Muscle layer of duodenum (tissue), 2 donors: ENCODE data around the gene PLA2R1.

Source experiments
- H3K27ac ChIP-seq: one replicate; pipeline ENCODE4 v1.7.0; 2013; ENCODE audit warnings: mild to moderate bottlenecking, low read length
- H3K27me3 ChIP-seq: one replicate; pipeline ENCODE4 v1.7.0; 2013; ENCODE audit warnings: low read depth, mild to moderate bottlenecking, control low read depth, low read length
- H3K36me3 ChIP-seq, 2 donors: one replicate each; pipeline ENCODE4 v1.7.0; 2013; ENCODE audit warnings: low read length in 2 of 2, control low read depth in 1 of 2, mild to moderate bottlenecking in 1 of 2; ENCODE audit not compliant: insufficient read depth in 2 of 2, control insufficient read depth in 1 of 2
- H3K4me1 ChIP-seq, 2 donors: one replicate each; pipeline ENCODE4 v1.7.0; 2013; ENCODE audit warnings: low read length in 2 of 2, mild to moderate bottlenecking in 2 of 2, control low read depth in 1 of 2, moderate library complexity in 1 of 2; ENCODE audit not compliant: insufficient read depth in 2 of 2, control insufficient read depth in 1 of 2
- H3K4me3 ChIP-seq, 2 donors: one replicate each; pipeline ENCODE4 v1.7.0; 2013; ENCODE audit warnings: low read length in 2 of 2, low read depth in 1 of 2, mild to moderate bottlenecking in 1 of 2
- H3K9me3 ChIP-seq, 2 donors: one replicate each; pipeline ENCODE4 v1.7.0; 2013; ENCODE audit warnings: low read length in 2 of 2, control low read depth in 1 of 2, mild to moderate bottlenecking in 1 of 2; ENCODE audit not compliant: control insufficient read depth in 1 of 2
- donor health status: healthy.

PLA2R1 gene

DNA sequence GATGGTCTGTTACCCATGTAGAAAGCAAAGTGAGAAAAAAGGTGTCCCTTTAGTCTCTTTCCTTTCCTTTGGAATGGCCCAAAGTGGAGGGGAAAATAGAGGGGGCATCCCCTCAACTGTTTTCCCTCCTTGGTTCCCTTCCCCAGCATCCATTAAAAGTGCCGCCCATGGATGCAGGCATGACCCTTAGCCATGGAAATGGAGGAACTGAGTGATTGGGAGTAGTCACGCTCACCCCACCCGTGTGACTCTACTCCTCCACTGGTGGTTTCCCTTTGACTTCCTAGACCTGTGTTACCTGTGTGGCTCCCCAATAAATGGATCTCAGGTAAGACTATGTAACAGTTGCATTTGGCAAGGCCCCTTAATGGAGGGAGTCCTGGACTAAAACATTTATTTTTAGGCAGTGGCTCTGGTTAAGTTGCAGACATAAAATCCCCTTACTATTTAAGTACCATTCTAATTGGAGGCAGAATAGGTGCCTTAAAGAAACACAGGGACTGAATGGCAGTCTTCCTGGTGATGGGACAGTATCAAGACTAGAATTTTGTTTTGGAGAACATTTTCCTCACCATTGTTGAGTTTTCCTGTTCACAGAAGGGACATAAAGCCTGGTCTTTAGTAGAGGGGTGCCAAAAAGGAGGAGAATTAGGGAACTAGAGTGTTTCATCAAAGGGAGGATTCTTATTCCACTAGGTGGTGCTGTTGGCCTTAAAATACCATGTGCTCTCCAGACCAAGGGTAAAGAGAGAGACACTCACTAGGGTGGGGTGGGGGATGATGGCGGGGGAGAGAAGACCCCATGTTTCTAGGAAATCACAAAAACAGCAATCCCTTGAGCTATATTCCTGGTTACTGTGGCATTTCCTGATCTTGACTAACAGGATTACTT, 25.7 kb upstream of the PLA2R1 start:
- Histone ChIP-seq H3K27me3 (no peaks in the 10 kb centered on the region), H3K9me3 (peaks cover 25 to 69% of the 10 kb centered on the region in 2 donors), H3K4me3 (peak overlapping the region; percentile 23 to 32), H3K4me1 (no peaks in the 10 kb centered on the region), H3K27ac (no peak overlapping the region), H3K36me3 (no peaks in the 10 kb centered on the region)

DNA sequence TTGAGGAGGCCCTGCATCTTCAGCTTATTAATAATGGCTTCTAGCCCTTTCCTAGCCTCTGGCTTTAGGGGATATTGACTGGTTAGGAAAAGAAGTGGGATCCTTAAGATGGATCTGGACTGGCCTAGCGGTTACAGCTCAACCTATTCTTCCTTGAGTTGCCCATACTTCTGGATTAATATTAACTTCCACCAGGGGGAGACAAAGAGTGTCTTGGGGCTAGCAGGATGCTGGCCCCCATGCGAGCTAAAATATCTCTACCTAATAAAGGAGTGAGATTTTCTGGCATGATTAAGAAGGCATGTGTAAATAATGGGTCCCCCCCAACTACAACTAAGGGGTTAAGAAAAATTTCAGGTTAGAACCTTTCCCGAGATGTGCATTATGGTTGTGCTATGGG, 23.2 kb upstream of the PLA2R1 start:
- Histone ChIP-seq H3K27ac (no peak overlapping the region), H3K9me3 (peaks cover 16 to 67% of the 10 kb centered on the region in 2 donors), H3K4me1 (no peaks in the 10 kb centered on the region), H3K27me3 (no peaks in the 10 kb centered on the region), H3K4me3 (peak overlapping the region in 1 of 2 donors; percentile 25), H3K36me3 (no peaks in the 10 kb centered on the region)

DNA sequence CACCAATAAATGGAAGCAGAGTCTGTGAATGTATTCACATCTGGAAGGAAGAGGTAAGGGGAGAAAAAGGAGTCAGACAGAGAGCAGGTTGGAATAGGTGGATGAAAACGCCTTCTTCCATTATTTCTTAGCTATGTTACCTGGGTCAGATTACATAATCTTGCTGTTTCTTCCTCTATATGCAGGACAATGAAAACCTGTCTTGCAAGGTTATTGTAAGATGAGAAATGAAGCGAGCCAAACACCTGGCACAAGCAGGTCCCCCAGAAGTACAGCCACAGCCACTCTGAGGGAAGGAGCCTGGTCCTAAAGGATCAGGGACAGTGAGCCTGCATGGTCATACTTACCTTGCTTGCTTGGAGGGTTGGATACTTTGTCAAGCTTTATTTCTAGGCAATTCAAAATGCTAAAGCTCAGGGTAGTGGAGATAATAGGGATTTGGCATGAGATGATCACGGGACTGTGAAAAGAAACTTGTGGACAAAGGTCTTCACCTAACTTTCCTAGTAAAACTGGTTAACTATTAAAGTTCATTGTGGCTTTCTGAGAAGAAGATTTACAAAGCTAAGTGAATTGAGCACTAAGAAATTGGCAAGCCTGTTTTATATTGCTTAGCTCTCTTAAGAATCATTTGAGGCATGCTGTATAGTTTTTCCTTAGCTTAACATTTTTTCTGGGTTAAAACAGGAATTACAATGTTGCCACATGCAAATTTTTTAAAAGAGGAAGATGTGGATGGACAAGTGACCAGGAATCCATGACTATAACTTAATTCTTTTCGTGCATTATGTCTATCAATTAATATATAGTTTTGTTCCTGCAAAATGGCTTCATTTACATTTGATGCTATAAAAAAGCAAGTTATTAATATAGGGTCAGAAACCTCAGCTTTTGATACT, 15.7 kb upstream of the PLA2R1 start:
- Histone ChIP-seq H3K9me3 (peaks cover 0 to 9% of the 10 kb centered on the region in 2 donors), H3K27ac (no peak overlapping the region), H3K36me3 (no peaks in the 10 kb centered on the region), H3K4me3 (no peak overlapping the region), H3K4me1 (peaks cover 0 to 6% of the 10 kb centered on the region in 2 donors), H3K27me3 (no peaks in the 10 kb centered on the region)

DNA sequence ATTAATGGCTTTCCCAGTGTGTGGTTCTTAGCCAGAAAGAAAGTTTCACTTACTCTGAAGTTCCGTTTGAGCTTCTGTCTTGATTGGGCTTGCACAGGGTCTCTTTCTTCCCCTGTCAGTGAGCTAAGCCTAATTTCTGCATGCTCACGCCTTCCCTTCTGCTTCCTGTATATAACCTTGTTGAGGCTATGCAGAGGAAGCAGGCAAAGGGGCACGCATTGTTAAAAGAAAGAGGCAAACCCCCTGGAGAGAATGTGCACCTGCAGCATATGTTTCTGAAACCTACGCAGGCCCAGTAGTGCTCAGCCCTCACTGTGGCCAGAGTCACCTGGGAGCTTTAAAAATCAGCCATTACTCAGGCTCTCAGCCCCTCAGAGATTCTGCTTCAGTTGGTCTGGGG, 14.5 kb upstream of the PLA2R1 start:
- Histone ChIP-seq H3K4me3 (peak overlapping the region in 1 of 2 donors; percentile 22), H3K27me3 (no peaks in the 10 kb centered on the region), H3K4me1 (peaks cover 0 to 6% of the 10 kb centered on the region in 2 donors), H3K27ac (peak overlapping the region; percentile 32), H3K9me3 (peaks cover 0 to 6% of the 10 kb centered on the region in 2 donors), H3K36me3 (no peaks in the 10 kb centered on the region)

DNA sequence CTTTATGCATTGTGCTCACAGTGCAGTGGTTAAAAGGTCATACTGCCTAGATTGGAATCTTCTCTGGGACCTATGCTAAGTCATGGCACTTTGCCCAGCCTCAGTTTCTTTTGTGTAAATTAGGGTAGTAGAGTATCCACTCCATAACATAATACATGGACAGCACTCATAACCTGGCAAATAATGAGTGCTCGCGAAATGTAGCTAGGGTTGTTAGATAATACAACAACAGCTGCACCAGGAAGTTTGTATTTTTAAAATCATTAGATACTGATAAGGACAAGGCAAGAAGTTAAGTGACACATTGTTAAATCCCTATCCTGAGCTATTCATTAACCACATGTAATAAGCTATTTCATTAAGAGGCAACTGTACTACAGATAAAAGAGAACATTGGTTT, 13.8 kb upstream of the PLA2R1 start:
- no peaks in the 10 kb centered on the region for H3K36me3 ChIP-seq
- H3K9me3 ChIP-seq, result peaks cover 0 to 6% of the 10 kb centered on the region in 2 donors
- no peak overlapping the region for H3K27ac ChIP-seq
- no peaks in the 10 kb centered on the region for H3K27me3 ChIP-seq
- H3K4me1 ChIP-seq, result peaks cover 0 to 6% of the 10 kb centered on the region in 2 donors
- peak overlapping the region in 1 of 2 donors; percentile 22 for H3K4me3 ChIP-seq

DNA sequence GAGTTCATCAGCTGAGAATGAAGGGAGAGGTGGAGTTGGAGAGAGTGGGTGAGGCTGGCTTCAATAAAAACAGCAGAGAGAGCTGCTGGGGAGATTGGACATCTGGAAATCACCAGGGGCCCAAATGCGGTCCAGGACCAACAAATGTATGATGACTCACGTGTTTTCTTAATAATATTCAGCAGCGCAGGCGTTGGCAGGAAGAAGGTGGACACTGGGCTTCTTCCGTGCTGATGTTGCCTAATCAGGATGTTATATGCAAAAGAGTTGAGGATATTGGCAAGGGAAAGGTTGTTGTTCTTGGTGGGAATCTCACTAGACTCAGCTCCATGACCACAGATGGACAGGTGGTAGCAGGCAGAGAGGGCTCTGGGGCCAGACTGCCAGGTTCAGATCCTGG, 12.8 kb upstream of the PLA2R1 start:
- no peaks in the 10 kb centered on the region for H3K36me3 ChIP-seq
- H3K27me3 ChIP-seq, result no peaks in the 10 kb centered on the region
- no peak overlapping the region for H3K27ac ChIP-seq
- peaks cover 0 to 6% of the 10 kb centered on the region in 2 donors for H3K4me1 ChIP-seq
- no peak overlapping the region for H3K4me3 ChIP-seq
- peaks cover 0 to 4% of the 10 kb centered on the region in 2 donors for H3K9me3 ChIP-seq

DNA sequence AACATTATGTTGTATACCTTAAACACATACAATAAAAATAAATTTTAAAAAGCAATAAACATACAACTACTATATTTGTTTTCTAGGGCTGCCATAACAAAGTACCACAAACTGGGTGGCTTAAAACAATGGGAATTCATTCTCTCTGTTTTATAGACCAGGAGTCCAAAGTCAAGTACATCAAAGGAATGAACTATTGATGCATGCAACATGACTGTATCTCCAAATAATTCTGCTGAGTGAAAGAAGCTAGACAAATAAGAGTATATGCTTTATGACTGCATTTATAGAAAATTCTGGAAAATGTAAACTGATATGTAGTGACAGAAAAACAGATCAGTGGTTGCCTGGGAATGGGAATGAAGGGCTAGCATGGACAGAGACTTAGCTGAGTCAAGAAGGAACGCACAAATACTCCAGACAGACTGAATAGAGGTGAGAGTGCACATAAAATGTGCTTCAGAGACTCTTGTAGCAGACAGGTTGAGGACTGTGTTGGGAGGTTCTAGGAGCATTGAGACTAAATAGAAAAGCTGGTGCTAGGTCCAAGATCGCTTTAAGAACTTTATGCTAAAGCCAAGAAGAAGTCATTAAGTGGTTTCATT, 11.0 kb upstream of the PLA2R1 start:
- Histone ChIP-seq H3K4me3 (no peak overlapping the region), H3K36me3 (no peaks in the 10 kb centered on the region), H3K27ac (no peak overlapping the region), H3K9me3 (peaks cover 0 to 2% of the 10 kb centered on the region in 2 donors), H3K27me3 (no peaks in the 10 kb centered on the region), H3K4me1 (peaks cover 0 to 6% of the 10 kb centered on the region in 2 donors)

DNA sequence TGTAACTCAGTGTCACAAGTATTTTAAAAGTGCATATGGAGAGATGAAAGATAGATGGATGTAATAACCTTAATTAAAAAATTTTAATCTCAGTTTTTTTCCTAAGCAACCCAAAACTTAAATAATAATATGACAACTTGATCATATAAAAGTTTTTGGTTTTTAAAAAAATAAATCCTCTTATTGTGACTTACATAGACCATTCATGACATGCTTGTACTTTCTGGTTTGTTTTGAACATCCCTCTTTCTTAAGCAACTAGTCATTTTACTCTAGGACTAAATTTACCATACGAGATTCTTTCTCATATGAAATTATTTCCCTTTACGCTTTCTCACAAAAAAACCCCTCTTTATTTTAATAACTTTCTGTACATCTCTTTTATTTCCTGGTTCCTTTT, 6.5 kb upstream of the PLA2R1 start:
- Histone ChIP-seq H3K9me3 (no peaks in the 10 kb centered on the region), H3K36me3 (no peaks in the 10 kb centered on the region), H3K4me3 (no peak overlapping the region), H3K27me3 (no peaks in the 10 kb centered on the region), H3K27ac (no peak overlapping the region), H3K4me1 (no peaks in the 10 kb centered on the region)

DNA sequence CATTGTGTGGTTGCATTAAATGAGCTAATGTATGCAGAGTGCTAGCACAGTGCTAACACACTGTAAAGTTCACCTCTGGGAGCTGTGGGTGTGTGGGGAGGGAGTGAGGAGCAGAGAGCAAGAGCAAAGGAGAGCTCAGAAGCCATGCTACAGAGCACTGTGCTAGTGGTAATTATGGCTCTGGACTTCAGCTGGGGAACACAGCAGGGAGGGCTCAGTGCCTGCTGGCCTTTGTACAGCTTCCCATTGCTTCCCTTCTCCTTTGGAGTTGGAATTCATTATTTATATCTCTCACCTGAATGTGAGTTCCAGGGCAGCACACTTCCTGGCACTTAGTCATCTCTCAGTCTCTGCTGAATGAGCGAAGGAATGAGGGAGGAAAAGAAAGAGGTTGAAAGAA, 2.5 kb upstream of the PLA2R1 start:
- Histone ChIP-seq H3K36me3 (no peaks in the 10 kb centered on the region), H3K9me3 (no peaks in the 10 kb centered on the region), H3K27ac (no peak overlapping the region), H3K4me1 (peaks cover 5 to 6% of the 10 kb centered on the region in 2 donors), H3K4me3 (no peak overlapping the region), H3K27me3 (no peaks in the 10 kb centered on the region)

DNA sequence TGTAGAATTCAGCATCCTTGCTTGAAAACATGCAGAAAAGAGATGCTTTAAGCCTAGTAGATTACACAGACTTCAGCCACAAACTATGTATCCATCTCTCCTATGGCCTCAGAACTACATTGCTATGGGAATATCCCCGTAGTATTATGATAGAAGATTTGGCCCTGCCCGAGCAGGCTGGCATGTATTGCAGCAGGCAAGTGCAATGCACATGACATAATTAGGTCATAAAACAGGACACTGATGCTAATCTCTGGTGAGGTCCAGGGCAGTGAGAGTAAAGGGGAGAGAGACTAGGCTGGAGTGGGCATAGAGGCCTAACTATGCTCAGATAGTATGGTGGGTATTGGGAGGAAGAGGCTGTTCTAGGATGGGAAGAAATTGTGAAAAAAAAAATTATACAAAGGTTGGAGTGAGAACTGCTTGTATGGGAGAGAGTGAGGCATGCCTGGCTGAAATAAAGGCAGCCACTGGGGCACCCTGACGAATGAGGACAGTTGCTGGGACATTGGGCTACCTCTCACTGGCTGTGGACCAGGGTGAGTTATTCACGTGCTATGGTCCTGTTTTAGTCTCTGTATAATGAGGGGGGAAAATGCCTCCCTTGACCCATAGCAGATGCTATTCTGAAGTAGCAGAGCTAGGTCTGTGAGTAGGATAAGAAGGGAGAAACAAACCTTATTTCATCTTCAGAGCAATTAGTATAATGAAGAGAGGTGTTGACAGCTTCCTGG, 1.6 kb upstream of the PLA2R1 start:
- Histone ChIP-seq H3K27me3 (no peaks in the 10 kb centered on the region), H3K4me1 (peaks cover 5 to 6% of the 10 kb centered on the region in 2 donors), H3K4me3 (no peak overlapping the region), H3K9me3 (no peaks in the 10 kb centered on the region), H3K27ac (no peak overlapping the region), H3K36me3 (no peaks in the 10 kb centered on the region)
